ENCODE results near the gene SLC49A4. TPM values are rescaled to one million over a fixed set of nuclear protein-coding genes. Genes with fewer than 3 reads are reported as not detected.

The SLC49A4 gene
- total RNA-seq, 1 experiment from 2014 or later, result 11.3 TPM

DNA sequence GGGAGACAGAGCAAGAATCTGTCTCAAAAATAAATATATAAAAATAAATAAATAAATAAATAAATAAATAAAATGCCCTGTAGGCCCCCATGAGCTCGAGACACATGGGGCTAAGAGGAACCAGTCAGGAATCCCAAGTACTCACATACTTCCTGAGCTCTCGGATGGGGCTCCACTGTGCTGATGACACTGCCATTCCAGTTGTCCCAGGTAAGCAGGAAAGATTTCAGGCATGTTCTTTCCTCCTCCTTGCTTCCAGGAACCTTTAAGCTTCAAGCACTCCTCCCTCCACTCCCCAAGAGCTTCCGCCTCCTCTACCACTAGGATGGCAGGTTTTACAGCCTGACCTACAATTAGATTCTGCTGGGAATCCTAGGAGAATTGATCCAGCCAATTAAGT, 113.4 kb downstream of the SLC49A4 start:
- H3K4me1 ChIP-seq (ENCODE audit: control insufficient read depth in 1 of 2, insufficient read depth in 2 of 2, low read length in 2 of 2), result no peaks in the 10 kb centered on the region

More for the DNA sequence above, 113.4 kb downstream of the SLC49A4 start:
- no peak for TF ChIP-seq EZH2 (IDR thresholded peaks at IDR 0.05)
- TF ChIP-seq POLR2A (IDR thresholded peaks at IDR 0.05; ENCODE audit: borderline replicate concordance, extremely low read depth, insufficient read depth, insufficient read length), result no peak
- TF ChIP-seq SRF (IDR thresholded peaks at IDR 0.05; ENCODE audit: low read depth), result no peak
- TF ChIP-seq, protein P1, sequence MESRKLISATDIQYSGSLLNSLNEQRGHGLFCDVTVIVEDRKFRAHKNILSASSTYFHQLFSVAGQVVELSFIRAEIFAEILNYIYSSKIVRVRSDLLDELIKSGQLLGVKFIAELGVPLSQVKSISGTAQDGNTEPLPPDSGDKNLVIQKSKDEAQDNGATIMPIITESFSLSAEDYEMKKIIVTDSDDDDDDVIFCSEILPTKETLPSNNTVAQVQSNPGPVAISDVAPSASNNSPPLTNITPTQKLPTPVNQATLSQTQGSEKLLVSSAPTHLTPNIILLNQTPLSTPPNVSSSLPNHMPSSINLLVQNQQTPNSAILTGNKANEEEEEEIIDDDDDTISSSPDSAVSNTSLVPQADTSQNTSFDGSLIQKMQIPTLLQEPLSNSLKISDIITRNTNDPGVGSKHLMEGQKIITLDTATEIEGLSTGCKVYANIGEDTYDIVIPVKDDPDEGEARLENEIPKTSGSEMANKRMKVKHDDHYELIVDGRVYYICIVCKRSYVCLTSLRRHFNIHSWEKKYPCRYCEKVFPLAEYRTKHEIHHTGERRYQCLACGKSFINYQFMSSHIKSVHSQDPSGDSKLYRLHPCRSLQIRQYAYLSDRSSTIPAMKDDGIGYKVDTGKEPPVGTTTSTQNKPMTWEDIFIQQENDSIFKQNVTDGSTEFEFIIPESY (IDR thresholded peaks at IDR 0.05; ENCODE audit: extremely low read depth, insufficient replicate concordance, low read length), result no peak
- no peak for TF ChIP-seq REST (IDR thresholded peaks at IDR 0.05; ENCODE audit: low read depth)
- no peak for TF ChIP-seq ZFX (IDR thresholded peaks at IDR 0.05)
- no peak for TF ChIP-seq ATF3 (IDR thresholded peaks at IDR 0.05)
- TF ChIP-seq FOSL1 (IDR thresholded peaks at IDR 0.05; ENCODE audit: low read depth), result no peak
- no peak for TF ChIP-seq SIN3A (IDR thresholded peaks at IDR 0.05; ENCODE audit: low read depth)
- TF ChIP-seq CTCF (IDR thresholded peaks at IDR 0.05 in 2 of 3, conservative IDR thresholded peaks at IDR 0.05 in 1 of 3; ENCODE audit: borderline replicate concordance in 1 of 3, insufficient read depth in 1 of 3, low read depth in 2 of 3, low read length in 2 of 3), result no peak
- no peak for TF ChIP-seq EGR1 (IDR thresholded peaks at IDR 0.05; ENCODE audit: low read depth)
- no peak for TF ChIP-seq ZNF274 (IDR thresholded peaks at IDR 0.05; ENCODE audit: low read depth, low read length)
- no peak for TF ChIP-seq RAD21 (IDR thresholded peaks at IDR 0.05; ENCODE audit: low read depth)
- no peak for TF ChIP-seq EZH2phosphoT487 (IDR thresholded peaks at IDR 0.05; ENCODE audit: borderline replicate concordance)
- no peak for TF ChIP-seq YY1 (IDR thresholded peaks at IDR 0.05; ENCODE audit: extremely low read depth, insufficient replicate concordance, low read depth, low read length)
- no peak for TF ChIP-seq SP1 (IDR thresholded peaks at IDR 0.05; ENCODE audit: low read depth)
- no peaks in the 10 kb centered on the region for H3K79me2 ChIP-seq (ENCODE audit: insufficient read depth, low read length)
- CTCF ChIA-PET, result no interaction called here
- BruUV-seq (replicated peaks), result no TSS peak
- no peaks in the 10 kb centered on the region for H3K36me3 ChIP-seq (ENCODE audit: control insufficient read depth in 1 of 2, insufficient read depth in 2 of 2, low read length in 2 of 2)
- POLR2A ChIA-PET, result no interaction called here
- H3K4me2 ChIP-seq (ENCODE audit: low read length), result no peak overlapping the region
- H3K27ac ChIP-seq (ENCODE audit: low read depth, low read length), result no peak overlapping the region
- H3K9ac ChIP-seq (ENCODE audit: low read length), result no peak overlapping the region
- RAD21 ChIA-PET (ENCODE audit: low non-redundant PET in 1 of 2, low total read pairs in 2 of 2, uncharacterized antibody in 2 of 2, unreplicated experiment in 2 of 2), result no interaction called here
- intact Hi-C loops (cut with micrococcal nuclease), result no loop called here
- no peak overlapping the region for H2AFZ ChIP-seq (ENCODE audit: low read depth, low read length, poor library complexity, severe bottlenecking)
- ATAC-seq (no peak), DNase-seq (ENCODE audit: low read depth, low spot score) (no peak)
- no peak overlapping the region for H3K4me3 ChIP-seq (replicated peaks in 1 of 2; ENCODE audit: low read depth in 1 of 2, low read length in 2 of 2)
- H4K20me1 ChIP-seq (ENCODE audit: insufficient read depth), result no peaks in the 10 kb centered on the region
- no peaks in the 10 kb centered on the region for H3K27me3 ChIP-seq (ENCODE audit: insufficient read depth, low read length)
- H3K9me2 ChIP-seq (ENCODE audit: insufficient read depth), result no peaks in the 10 kb centered on the region
- H3K9me3 ChIP-seq (ENCODE audit: control insufficient read depth in 1 of 2, insufficient read depth in 1 of 2, low read depth in 1 of 2, low read length in 2 of 2), result peaks cover 0 to 5% of the 10 kb centered on the region in 2 experiments; a peak in 1 of 4 replicates
